GM12891 (cell line): Measurements from ENCODE around the gene PPP1R11.

Source experiments
- POLR2A ChIP-seq: IDR thresholded peaks from 2 replicates; pipeline ENCODE4 v1.6.1; 2011; ENCODE audit warnings: low read depth, low read length, control low read depth
- POLR2AphosphoS5 ChIP-seq: IDR thresholded peaks from 2 replicates; pipeline ENCODE4 v1.6.1; 2011; ENCODE audit warnings: low read depth, low read length, control low read depth
- SPI1 ChIP-seq: IDR thresholded peaks from 2 replicates; pipeline ENCODE4 v1.6.1; 2011; ENCODE audit warnings: low read depth, low read length, control low read depth

DNA sequence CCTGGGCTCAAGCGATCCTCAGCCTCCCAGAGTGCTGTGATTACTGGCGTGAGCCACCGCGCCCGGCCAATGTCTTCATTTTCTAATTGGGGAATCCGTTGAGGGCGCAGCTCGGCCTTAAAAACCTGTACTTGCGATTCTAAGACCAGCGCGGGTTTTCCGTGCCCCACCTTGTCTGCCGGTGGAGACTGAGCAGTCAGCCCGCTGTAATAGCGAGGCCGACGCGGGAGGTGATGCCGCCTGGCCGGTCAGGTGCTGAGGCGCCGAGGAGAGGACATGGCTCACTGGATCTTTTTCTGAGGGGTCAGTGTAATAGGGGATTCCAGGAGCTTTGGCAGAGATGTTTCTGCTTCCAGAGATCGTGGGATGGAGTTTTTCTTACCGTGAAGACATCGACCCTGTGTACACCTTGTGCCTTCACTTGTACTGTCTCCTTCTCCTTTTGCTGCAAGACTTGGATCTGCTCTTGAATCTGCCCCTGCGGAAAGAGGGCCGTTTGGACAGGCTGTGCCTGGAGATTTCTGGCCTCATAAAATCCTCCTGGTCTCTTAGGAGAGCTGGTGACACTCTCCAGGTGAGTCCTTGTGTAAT lies 44.4 kb downstream of the PPP1R11 start:
- TF ChIP-seq POLR2A (no peak), SPI1 (no peak), POLR2AphosphoS5 (no peak)
